SK-N-SH (cell line): ENCODE measurements around the gene A2M. TPM values are rescaled to one million over a fixed set of nuclear protein-coding genes. Genes with fewer than 3 reads are reported as not detected.

Experiments
- CTCF ChIA-PET: fragments of 300-600, 350-600 bp; formaldehyde crosslinking; extraction: SDS; loops from one replicate; lab custom pipeline; 2021; lab: Yijun Ruan, JAX
- POLR2A ChIA-PET: fragments of 350-600 bp; sonication (Branson Sonifier 250); formaldehyde crosslinking; extraction: SDS; loops from one replicate; lab custom pipeline; 2020; ENCODE audit warnings: antibody characterized with exemption, inconsistent platforms; lab: Yijun Ruan, JAX
- DNase-seq: peaks from one replicate; pipeline ENCODE4 v3.0.0; 2012
- H2AFZ ChIP-seq: fragments of 200-600 bp; sonication (generic); 2 replicates; pipeline ENCODE4 v1.8.1; 2016; ENCODE audit warnings: antibody characterized with exemption, mild to moderate bottlenecking, low read depth
- H3F3A ChIP-seq: fragments of 200-600 bp; sonication (generic); replicated peaks from 2 replicates; pipeline ENCODE3; 2016; ENCODE audit warnings: antibody characterized with exemption, mild to moderate bottlenecking; ENCODE audit not compliant: insufficient read depth
- H3K27ac ChIP-seq, 2 experiments: fragments of 200-500 bp in 1 of 2; fragments of 200-600 bp in 1 of 2; sonication (Bioruptor generic) in 1 of 2; sonication (generic), shearing (Covaris generic) in 1 of 2; 2 replicates each; pipeline versions ENCODE4 v1.5.1 to v1.6.1; 2014 to 2016; ENCODE audit warnings: low read depth in 2 of 2, inconsistent platforms in 1 of 2, low read length in 1 of 2, mild to moderate bottlenecking in 1 of 2, mixed read lengths in 1 of 2
- H3K27me3 ChIP-seq: fragments of 200-600 bp; sonication (generic), shearing (Covaris generic); 2 replicates; pipeline ENCODE4 v1.6.1; 2016; ENCODE audit warnings: mixed run types; ENCODE audit not compliant: insufficient read depth
- H3K36me3 ChIP-seq, 2 experiments: fragments of 200-500 bp in 1 of 2; fragments of 200-600 bp in 1 of 2; sonication (Bioruptor generic) in 1 of 2; sonication (generic) in 1 of 2; replicated peaks in 1 of 2; 2 replicates each; pipeline versions ENCODE3 to v1.5.1; 2014 to 2016; ENCODE audit warnings: low read length in 1 of 2, mild to moderate bottlenecking in 1 of 2; ENCODE audit not compliant: insufficient read depth in 2 of 2, control insufficient read depth in 1 of 2
- H3K4me1 ChIP-seq, 2 experiments: fragments of 200-500 bp in 1 of 2; fragments of 200-600 bp in 1 of 2; sonication (Bioruptor generic) in 1 of 2; sonication (generic), shearing (Covaris generic) in 1 of 2; 2 replicates each; pipeline versions ENCODE4 v1.5.1 to v1.6.1; 2014 to 2016; ENCODE audit warnings: low read depth in 1 of 2, low read length in 1 of 2, mixed run types in 1 of 2; ENCODE audit not compliant: insufficient read depth in 2 of 2, control insufficient read depth in 1 of 2
- H3K4me2 ChIP-seq: fragments of 200-600 bp; sonication (generic), shearing (Covaris generic); 2 replicates; pipeline ENCODE4 v1.6.1; 2017; ENCODE audit warnings: mixed run types
- H3K4me3 ChIP-seq, 2 experiments: fragments of 200-500 bp in 1 of 2; fragments of 200-600 bp in 1 of 2; sonication (Bioruptor generic) in 1 of 2; sonication (generic), shearing (Covaris generic) in 1 of 2; 2 replicates each; pipeline versions ENCODE4 v1.5.1 to v1.8.1; 2014 to 2016; ENCODE audit warnings: low read depth in 2 of 2, inconsistent platforms in 1 of 2, low read length in 1 of 2, mild to moderate bottlenecking in 1 of 2, mixed read lengths in 1 of 2, moderate library complexity in 1 of 2
- H3K79me2 ChIP-seq: fragments of 200-600 bp; sonication (generic); 2 replicates; pipeline ENCODE4 v1.8.1; 2017; ENCODE audit warnings: mild to moderate bottlenecking; ENCODE audit not compliant: insufficient read depth
- H3K9ac ChIP-seq: fragments of 200-600 bp; sonication (generic); 2 replicates; pipeline ENCODE4 v1.6.1; 2017; ENCODE audit warnings: mixed run types
- H3K9me2 ChIP-seq: fragments of 200-600 bp; sonication (generic); 2 replicates; pipeline ENCODE4 v1.6.1; 2017; ENCODE audit warnings: mixed run types
- H3K9me3 ChIP-seq: fragments of 200-600 bp; sonication (generic); 2 replicates; pipeline ENCODE4 v1.6.1; 2017; ENCODE audit warnings: mixed run types, mild to moderate bottlenecking, moderate library complexity
- H4K20me1 ChIP-seq: fragments of 200-600 bp; sonication (generic); 2 replicates; pipeline ENCODE4 v1.6.1; 2017; ENCODE audit warnings: mild to moderate bottlenecking, mixed run types; ENCODE audit not compliant: insufficient read depth
- GABPA ChIP-seq: IDR thresholded peaks from 2 replicates; pipeline ENCODE4 v1.4.0; 2012; ENCODE audit warnings: low read depth, mild to moderate bottlenecking
- MXI1 ChIP-seq: IDR thresholded peaks from 2 replicates; pipeline ENCODE4 v1.6.1; 2012; ENCODE audit warnings: mild to moderate bottlenecking, low read depth, low read length, improper control_type of control experiment
- POLR2AphosphoS5 ChIP-seq: IDR thresholded peaks from 2 replicates; pipeline ENCODE4 v1.6.1; 2012; ENCODE audit warnings: low read depth, low read length
- RAD21 ChIP-seq: IDR thresholded peaks from 2 replicates; pipeline ENCODE4 v1.6.1; 2012; ENCODE audit warnings: mild to moderate bottlenecking, low read length
- RCOR1 ChIP-seq: fragments of 150-350 bp; IDR thresholded peaks from 2 replicates; pipeline ENCODE4 v1.6.1; 2017; ENCODE audit warnings: antibody characterized with exemption, low read length
- TCF12 ChIP-seq: IDR thresholded peaks from 2 replicates; pipeline ENCODE4 v1.4.0; 2012
- YY1 ChIP-seq: IDR thresholded peaks from 2 replicates; pipeline ENCODE4 v1.4.0; 2012; ENCODE audit warnings: low read depth, mild to moderate bottlenecking
- whole genome bisulfite sequencing: methylation state at CpG from one replicate; pipeline ENCODE4 v1.1.6; 2017; ENCODE audit warnings: low lambda C conversion rate; 5-methylcytosine and 5-hydroxymethylcytosine counted together
- polyA plus RNA-seq, 3 experiments: library from polyadenylated mRNA; depleted of rRNA; stranded (reverse); fragments of >200 nt; gene quantifications; 2 replicates each; pipeline ENCODE4 v1.2.3, GENCODE V29; 2012
- TF ChIP-seq, protein P1 (sequence below): fragments of 150-350 bp; IDR thresholded peaks from 2 replicates; pipeline ENCODE4 v1.6.1; 2016; ENCODE audit warnings: mild to moderate bottlenecking, low read depth, low read length
- TF ChIP-seq, protein P2 (sequence below): IDR thresholded peaks from 2 replicates; pipeline ENCODE4 v1.6.1; 2012; ENCODE audit warnings: mild to moderate bottlenecking, low read depth, low read length, moderate library complexity
- TF ChIP-seq, protein P3 (sequence below): fragments of 150-350 bp; IDR thresholded peaks from 2 replicates; pipeline ENCODE4 v1.6.1; 2017; ENCODE audit warnings: antibody characterized with exemption, low read length, low read depth, borderline replicate concordance

The A2M gene
- polyA plus RNA-seq, 1 of the 3 experiments (the other 2 are of a cell fraction), result not detected

DNA sequence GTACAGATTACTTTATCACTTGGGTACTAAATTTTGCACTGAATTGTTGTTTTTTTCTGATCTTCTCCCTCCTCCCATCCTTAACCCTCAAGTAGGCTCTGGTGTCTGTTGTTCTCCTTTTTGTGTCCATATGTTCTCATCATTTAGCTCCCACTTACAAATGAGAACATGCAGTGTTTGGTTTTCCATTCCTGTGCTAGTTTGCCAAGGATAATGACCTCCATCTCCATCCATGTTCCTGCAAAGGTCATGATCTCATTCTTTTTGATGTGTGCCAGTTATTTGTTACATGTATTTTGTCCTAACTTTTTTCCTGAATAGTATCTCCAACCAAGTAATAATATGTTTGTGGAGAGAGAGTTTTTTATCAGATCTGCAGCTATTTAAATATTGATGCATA lies 44.2 kb downstream of the A2M start:
- Histone ChIP-seq H2AFZ (no peak overlapping the region), H3K27ac (no peak overlapping the region), H3K27me3 (no peaks in the 10 kb centered on the region), H3F3A (no peaks in the 10 kb centered on the region), H3K79me2 (no peaks in the 10 kb centered on the region), H3K36me3 (no peaks in the 10 kb centered on the region), H3K9me3 (no peaks in the 10 kb centered on the region), H3K4me1 (no peaks in the 10 kb centered on the region), H3K9me2 (no peaks in the 10 kb centered on the region), H4K20me1 (no peaks in the 10 kb centered on the region), H3K4me2 (no peak overlapping the region), H3K9ac (no peak overlapping the region), H3K4me3 (no peak overlapping the region)
- CTCF ChIA-PET, result interaction anchor here (3.0 kb wide), 1 partner anchor 22 kb away, joined by 10 read pairs; no protein-coding TSS in a partner anchor
- no peak for DNase-seq
- POLR2A ChIA-PET, result no interaction called here
- no peak for TF ChIP-seq TCF12

DNA sequence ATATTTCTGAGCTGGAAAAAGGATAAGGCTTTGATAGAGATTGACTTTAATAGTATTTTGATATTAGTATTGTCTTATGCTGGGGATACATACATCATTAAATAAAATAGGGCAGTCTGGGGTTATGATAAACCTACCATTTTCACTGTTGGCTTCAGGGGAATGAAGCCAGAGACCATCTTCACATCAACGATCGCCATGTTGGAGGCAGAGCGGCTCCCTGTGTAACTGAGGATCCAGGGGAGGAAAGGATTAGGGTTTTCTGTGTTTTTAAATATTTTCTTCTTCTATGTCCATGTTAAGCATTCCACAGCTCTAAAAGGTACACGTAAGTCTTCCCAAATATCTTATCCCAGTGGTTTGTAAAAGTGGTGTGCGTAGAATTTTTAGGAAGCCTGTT lies 45.4 kb downstream of the A2M start:
- Histone ChIP-seq H3K4me1 (no peaks in the 10 kb centered on the region), H3K27me3 (no peaks in the 10 kb centered on the region), H2AFZ (no peak overlapping the region), H3K36me3 (no peaks in the 10 kb centered on the region), H3K4me3 (no peak overlapping the region), H4K20me1 (no peaks in the 10 kb centered on the region), H3K4me2 (no peak overlapping the region), H3K9me3 (no peaks in the 10 kb centered on the region), H3K9ac (no peak overlapping the region), H3F3A (no peaks in the 10 kb centered on the region), H3K9me2 (no peaks in the 10 kb centered on the region), H3K27ac (no peak overlapping the region), H3K79me2 (no peaks in the 10 kb centered on the region)
- CTCF ChIA-PET, result interaction anchor here (1.2 kb wide), 1 partner anchor 21 kb away, joined by 3 read pairs; no protein-coding TSS in a partner anchor
- 79% methylated on average over 5 of the region's 5 CpGs for WGBS
- DNase-seq, result no peak
- POLR2A ChIA-PET, result no interaction called here
- TF ChIP-seq YY1 (no peak), TCF12 (no peak), POLR2AphosphoS5 (no peak)
- TF ChIP-seq, protein P1, sequence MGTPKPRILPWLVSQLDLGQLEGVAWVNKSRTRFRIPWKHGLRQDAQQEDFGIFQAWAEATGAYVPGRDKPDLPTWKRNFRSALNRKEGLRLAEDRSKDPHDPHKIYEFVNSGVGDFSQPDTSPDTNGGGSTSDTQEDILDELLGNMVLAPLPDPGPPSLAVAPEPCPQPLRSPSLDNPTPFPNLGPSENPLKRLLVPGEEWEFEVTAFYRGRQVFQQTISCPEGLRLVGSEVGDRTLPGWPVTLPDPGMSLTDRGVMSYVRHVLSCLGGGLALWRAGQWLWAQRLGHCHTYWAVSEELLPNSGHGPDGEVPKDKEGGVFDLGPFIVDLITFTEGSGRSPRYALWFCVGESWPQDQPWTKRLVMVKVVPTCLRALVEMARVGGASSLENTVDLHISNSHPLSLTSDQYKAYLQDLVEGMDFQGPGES, result no peak

DNA sequence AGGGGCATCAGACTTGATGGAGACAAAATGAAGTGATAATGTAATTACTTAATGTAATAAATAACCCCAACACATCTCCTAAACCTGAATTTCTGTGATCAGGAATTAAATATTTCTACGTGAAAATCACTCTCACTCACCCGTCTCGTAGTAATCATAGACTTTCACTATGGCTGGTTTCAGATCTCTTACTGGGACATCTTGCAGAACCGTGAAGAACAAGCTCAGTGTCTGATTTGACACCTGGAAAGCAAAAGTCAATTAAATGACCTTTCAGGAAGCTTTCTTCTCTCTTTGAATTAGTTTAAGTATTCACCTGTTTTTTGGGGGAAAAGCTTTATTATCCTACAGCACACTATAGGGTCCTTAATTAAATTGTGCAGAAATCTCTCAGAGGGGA lies 47.1 kb downstream of the A2M start:
- H3K9me3 ChIP-seq, result no peaks in the 10 kb centered on the region
- H3K9me2 ChIP-seq, result no peaks in the 10 kb centered on the region
- 56% methylated on average over 4 of the region's 4 CpGs for WGBS
- no peak for DNase-seq
- H3K4me1 ChIP-seq, result no peaks in the 10 kb centered on the region; a peak in 1 of 4 replicates
- H3K4me2 ChIP-seq, result no peak overlapping the region
- H3K27me3 ChIP-seq, result no peaks in the 10 kb centered on the region
- H3K79me2 ChIP-seq, result no peaks in the 10 kb centered on the region
- H2AFZ ChIP-seq, result no peak overlapping the region
- no peaks in the 10 kb centered on the region for H3K36me3 ChIP-seq
- no peak overlapping the region for H3K4me3 ChIP-seq
- no peaks in the 10 kb centered on the region for H4K20me1 ChIP-seq
- TF ChIP-seq RCOR1, result no peak
- no peak for TF ChIP-seq MXI1
- TF ChIP-seq, protein P2, sequence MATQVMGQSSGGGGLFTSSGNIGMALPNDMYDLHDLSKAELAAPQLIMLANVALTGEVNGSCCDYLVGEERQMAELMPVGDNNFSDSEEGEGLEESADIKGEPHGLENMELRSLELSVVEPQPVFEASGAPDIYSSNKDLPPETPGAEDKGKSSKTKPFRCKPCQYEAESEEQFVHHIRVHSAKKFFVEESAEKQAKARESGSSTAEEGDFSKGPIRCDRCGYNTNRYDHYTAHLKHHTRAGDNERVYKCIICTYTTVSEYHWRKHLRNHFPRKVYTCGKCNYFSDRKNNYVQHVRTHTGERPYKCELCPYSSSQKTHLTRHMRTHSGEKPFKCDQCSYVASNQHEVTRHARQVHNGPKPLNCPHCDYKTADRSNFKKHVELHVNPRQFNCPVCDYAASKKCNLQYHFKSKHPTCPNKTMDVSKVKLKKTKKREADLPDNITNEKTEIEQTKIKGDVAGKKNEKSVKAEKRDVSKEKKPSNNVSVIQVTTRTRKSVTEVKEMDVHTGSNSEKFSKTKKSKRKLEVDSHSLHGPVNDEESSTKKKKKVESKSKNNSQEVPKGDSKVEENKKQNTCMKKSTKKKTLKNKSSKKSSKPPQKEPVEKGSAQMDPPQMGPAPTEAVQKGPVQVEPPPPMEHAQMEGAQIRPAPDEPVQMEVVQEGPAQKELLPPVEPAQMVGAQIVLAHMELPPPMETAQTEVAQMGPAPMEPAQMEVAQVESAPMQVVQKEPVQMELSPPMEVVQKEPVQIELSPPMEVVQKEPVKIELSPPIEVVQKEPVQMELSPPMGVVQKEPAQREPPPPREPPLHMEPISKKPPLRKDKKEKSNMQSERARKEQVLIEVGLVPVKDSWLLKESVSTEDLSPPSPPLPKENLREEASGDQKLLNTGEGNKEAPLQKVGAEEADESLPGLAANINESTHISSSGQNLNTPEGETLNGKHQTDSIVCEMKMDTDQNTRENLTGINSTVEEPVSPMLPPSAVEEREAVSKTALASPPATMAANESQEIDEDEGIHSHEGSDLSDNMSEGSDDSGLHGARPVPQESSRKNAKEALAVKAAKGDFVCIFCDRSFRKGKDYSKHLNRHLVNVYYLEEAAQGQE, result no peak
- no peak for TF ChIP-seq RAD21
- no peak for TF ChIP-seq GABPA
- TF ChIP-seq, protein P3, sequence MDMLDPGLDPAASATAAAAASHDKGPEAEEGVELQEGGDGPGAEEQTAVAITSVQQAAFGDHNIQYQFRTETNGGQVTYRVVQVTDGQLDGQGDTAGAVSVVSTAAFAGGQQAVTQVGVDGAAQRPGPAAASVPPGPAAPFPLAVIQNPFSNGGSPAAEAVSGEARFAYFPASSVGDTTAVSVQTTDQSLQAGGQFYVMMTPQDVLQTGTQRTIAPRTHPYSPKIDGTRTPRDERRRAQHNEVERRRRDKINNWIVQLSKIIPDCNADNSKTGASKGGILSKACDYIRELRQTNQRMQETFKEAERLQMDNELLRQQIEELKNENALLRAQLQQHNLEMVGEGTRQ, result no peak
- TF ChIP-seq, all 33 proteins: peak for 0
- POLR2A ChIA-PET, result no interaction called here
- H3K27ac ChIP-seq, result no peak overlapping the region
- CTCF ChIA-PET, result no interaction called here
- H3K9ac ChIP-seq, result no peak overlapping the region
- no peaks in the 10 kb centered on the region for H3F3A ChIP-seq
